HG03064 (cell line): ENCODE measurements around the gene HS3ST2.

Experiments
- ATAC-seq: cut with Tn5 transposase; IDR thresholded peaks from one replicate; pipeline ENCODE4 v1.9.1; 2021; ENCODE audit warnings: low read depth; ENCODE audit not compliant: unreplicated experiment

The HS3ST2 gene

GRCh38 chr16:22813948-22814710 lies at the start of gene HS3ST2:
Gene HS3ST2 (plus strand): TSS chr16:22814162. CDS start chr16:22814611, 449 bp downstream.
- no peak for ATAC-seq

GRCh38 chr16:22764662-22765327 lies 49.2 kb upstream of the HS3ST2 start:
- ATAC-seq: no peak

- no peak for ATAC-seq
Observed at GRCh38 chr16:22765479-22765878, 48.5 kb upstream of the HS3ST2 start.

- ATAC-seq: no peak
Observed at GRCh38 chr16:22770866-22771265, 43.1 kb upstream of the HS3ST2 start.

GRCh38 chr16:22771551-22771950 lies 42.4 kb upstream of the HS3ST2 start:
- no peak for ATAC-seq

- ATAC-seq: no peak
Observed at GRCh38 chr16:22775220-22775922, 38.6 kb upstream of the HS3ST2 start.

GRCh38 chr16:22781480-22781879 lies 32.5 kb upstream of the HS3ST2 start:
- no peak for ATAC-seq

- no peak for ATAC-seq
Observed at GRCh38 chr16:22782314-22782713, 31.6 kb upstream of the HS3ST2 start.

- ATAC-seq: no peak
Observed at GRCh38 chr16:22784690-22785214, 29.2 kb upstream of the HS3ST2 start.

- ATAC-seq: no peak
Observed at GRCh38 chr16:22785552-22785951, 28.4 kb upstream of the HS3ST2 start.

GRCh38 chr16:22786284-22786683 lies 27.7 kb upstream of the HS3ST2 start:
- ATAC-seq: no peak

- ATAC-seq: no peak
Observed at GRCh38 chr16:22786691-22787090, 27.3 kb upstream of the HS3ST2 start.

GRCh38 chr16:22787466-22788192 lies 26.3 kb upstream of the HS3ST2 start:
- ATAC-seq: no peak

GRCh38 chr16:22788193-22788530 lies 25.8 kb upstream of the HS3ST2 start:
- no peak for ATAC-seq

GRCh38 chr16:22789281-22789945 lies 24.5 kb upstream of the HS3ST2 start:
- ATAC-seq: no peak

GRCh38 chr16:22797551-22797950 lies 16.4 kb upstream of the HS3ST2 start:
- no peak for ATAC-seq

- ATAC-seq: no peak
Observed at GRCh38 chr16:22799113-22799512, 14.8 kb upstream of the HS3ST2 start.

GRCh38 chr16:22804893-22805292 lies 9.1 kb upstream of the HS3ST2 start:
- ATAC-seq: no peak

GRCh38 chr16:22805326-22805725 lies 8.6 kb upstream of the HS3ST2 start:
- no peak for ATAC-seq

GRCh38 chr16:22806811-22807210 lies 7.2 kb upstream of the HS3ST2 start:
- ATAC-seq: no peak
